ENCODE measurements around the gene COMP.

DNA sequence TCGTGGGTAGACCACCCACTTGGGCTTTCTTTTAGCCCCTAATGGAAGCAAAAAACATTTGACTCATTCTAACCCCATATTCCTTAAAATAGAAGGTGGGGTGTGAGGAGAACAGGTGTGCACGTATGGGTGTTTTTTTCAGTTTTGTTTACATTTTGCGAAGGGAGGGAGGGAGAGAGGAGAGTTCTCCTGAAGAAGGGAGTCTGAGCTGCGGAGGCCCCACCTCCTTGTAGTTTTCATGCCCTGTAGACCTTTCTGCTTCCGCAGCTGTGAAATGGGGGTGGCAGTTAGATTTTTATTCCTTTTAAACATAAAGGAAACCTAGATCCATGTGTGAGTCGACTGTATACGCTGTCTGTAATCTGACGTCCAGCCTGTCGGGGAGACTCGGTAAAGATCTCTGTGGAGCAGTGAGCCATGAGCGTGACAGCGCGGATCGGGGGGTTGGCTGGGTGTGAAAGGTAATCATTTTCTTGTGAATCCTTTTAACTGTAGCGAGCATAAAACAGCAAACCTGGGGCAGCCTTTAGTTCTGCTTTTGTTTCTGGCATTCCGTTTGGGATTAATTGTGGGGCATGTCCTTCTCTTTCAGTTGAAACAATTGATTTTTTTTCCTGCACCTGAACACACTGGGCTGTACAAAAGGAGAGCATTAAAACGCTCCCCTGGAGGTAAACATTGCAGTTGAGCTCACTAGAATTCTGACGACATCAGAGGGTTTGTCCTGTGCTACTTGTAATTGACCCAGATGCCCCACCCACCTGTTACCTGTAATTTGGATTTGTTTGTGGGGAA lies 42.9 kb upstream of the COMP start:
- TF ChIP-seq, protein P1, sequence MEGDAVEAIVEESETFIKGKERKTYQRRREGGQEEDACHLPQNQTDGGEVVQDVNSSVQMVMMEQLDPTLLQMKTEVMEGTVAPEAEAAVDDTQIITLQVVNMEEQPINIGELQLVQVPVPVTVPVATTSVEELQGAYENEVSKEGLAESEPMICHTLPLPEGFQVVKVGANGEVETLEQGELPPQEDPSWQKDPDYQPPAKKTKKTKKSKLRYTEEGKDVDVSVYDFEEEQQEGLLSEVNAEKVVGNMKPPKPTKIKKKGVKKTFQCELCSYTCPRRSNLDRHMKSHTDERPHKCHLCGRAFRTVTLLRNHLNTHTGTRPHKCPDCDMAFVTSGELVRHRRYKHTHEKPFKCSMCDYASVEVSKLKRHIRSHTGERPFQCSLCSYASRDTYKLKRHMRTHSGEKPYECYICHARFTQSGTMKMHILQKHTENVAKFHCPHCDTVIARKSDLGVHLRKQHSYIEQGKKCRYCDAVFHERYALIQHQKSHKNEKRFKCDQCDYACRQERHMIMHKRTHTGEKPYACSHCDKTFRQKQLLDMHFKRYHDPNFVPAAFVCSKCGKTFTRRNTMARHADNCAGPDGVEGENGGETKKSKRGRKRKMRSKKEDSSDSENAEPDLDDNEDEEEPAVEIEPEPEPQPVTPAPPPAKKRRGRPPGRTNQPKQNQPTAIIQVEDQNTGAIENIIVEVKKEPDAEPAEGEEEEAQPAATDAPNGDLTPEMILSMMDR (IDR thresholded peaks at IDR 0.05 in 2 of 3, conservative IDR thresholded peaks at IDR 0.05 in 1 of 3; ENCODE audit: borderline replicate concordance in 1 of 3, insufficient read depth in 1 of 3, low read depth in 2 of 3, low read length in 2 of 3): no peak
- TF ChIP-seq POLR2A (IDR thresholded peaks at IDR 0.05; ENCODE audit: borderline replicate concordance, extremely low read depth, insufficient read depth, insufficient read length) (no peak), ZFX (IDR thresholded peaks at IDR 0.05) (no peak), POLR2AphosphoS5 (IDR thresholded peaks at IDR 0.05; ENCODE audit: low read depth, low read length) (no peak), YY1 (IDR thresholded peaks at IDR 0.05; ENCODE audit: extremely low read depth, insufficient replicate concordance, low read depth, low read length) (no peak), JUND (IDR thresholded peaks at IDR 0.05) (no peak), MAX (IDR thresholded peaks at IDR 0.05) (no peak), REST (IDR thresholded peaks at IDR 0.05; ENCODE audit: low read depth) (no peak), ZNF274 (IDR thresholded peaks at IDR 0.05; ENCODE audit: low read depth, low read length) (no peak)
- TF ChIP-seq, protein P2, sequence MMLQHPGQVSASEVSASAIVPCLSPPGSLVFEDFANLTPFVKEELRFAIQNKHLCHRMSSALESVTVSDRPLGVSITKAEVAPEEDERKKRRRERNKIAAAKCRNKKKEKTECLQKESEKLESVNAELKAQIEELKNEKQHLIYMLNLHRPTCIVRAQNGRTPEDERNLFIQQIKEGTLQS (IDR thresholded peaks at IDR 0.05): no peak

Data from HCT116 (cell line).